ENCODE data around the gene PDE4C. TPM values are rescaled to one million over a fixed set of nuclear protein-coding genes. Genes with fewer than 3 reads are reported as not detected.
A peak's percentile ranks its signal among the peaks of the same experiment; 100 is the strongest.
"Not testable (repeated sequence)": the region's sequence is repeated elsewhere in the genome, so short reads cannot be mapped to it uniquely, and the experiment has no call there.

The PDE4C gene
- total RNA-seq, 1 donor from 2014 or later: 0.28 TPM

- TF ChIP-seq EZH2 (IDR thresholded peaks at IDR 0.05) (no peak), EZH2phosphoT487 (IDR thresholded peaks at IDR 0.05) (no peak)
- TF ChIP-seq, protein P1, sequence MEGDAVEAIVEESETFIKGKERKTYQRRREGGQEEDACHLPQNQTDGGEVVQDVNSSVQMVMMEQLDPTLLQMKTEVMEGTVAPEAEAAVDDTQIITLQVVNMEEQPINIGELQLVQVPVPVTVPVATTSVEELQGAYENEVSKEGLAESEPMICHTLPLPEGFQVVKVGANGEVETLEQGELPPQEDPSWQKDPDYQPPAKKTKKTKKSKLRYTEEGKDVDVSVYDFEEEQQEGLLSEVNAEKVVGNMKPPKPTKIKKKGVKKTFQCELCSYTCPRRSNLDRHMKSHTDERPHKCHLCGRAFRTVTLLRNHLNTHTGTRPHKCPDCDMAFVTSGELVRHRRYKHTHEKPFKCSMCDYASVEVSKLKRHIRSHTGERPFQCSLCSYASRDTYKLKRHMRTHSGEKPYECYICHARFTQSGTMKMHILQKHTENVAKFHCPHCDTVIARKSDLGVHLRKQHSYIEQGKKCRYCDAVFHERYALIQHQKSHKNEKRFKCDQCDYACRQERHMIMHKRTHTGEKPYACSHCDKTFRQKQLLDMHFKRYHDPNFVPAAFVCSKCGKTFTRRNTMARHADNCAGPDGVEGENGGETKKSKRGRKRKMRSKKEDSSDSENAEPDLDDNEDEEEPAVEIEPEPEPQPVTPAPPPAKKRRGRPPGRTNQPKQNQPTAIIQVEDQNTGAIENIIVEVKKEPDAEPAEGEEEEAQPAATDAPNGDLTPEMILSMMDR (IDR thresholded peaks at IDR 0.05): no peak
- no peak overlapping the region for H3K27ac Mint-ChIP-seq
Observed at GRCh38 chr19:18216789-18217188, 9.4 kb downstream of the PDE4C start.

DNA sequence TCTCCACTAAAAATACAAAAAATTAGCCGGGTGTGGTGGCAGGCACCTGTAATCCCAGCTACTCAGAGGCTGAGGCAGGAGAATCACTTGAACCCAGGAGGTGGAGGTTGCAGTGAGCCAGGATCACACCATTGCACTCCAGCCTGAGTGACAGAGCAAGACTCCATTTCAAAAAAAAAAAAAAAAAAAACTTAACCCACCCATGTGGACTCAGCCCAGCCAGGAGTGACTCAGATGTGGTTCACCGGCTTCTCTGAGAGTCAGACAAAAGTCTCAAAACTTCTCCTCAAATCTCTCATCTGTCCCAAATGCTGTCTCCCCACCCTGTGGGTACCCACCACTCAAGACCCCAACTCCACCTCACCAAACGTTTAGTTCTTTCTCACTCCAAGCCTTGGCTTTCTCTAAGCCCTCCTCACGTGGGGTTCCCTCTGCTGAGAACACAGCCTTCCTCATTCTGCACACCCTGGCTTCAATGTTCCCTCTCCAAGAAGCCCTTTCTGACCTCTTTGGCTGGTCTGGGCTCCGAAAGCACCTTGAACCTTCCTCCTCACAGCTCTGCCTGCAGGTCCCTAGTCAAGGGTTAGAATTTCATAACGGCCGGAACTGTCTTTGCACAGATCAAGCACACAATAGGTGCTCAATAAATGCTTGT is 11.3 kb downstream of the PDE4C start:
- DNase-seq (ENCODE audit: low spot score): no peak
- Histone ChIP-seq H3F3A (ENCODE audit: low read depth) (no peaks in the 10 kb centered on the region), H3K27me3 (peaks cover 6% of the 10 kb centered on the region), H2AFZ (replicated peaks) (no peak overlapping the region), H3K27ac (no peak overlapping the region), H3K4me1 (no peaks in the 10 kb centered on the region), H4K20me1 (ENCODE audit: low read depth) (peaks cover 2% of the 10 kb centered on the region), H3K79me2 (ENCODE audit: low read depth) (no peaks in the 10 kb centered on the region), H3K4me3 (no peak overlapping the region), H3K4me2 (no peak overlapping the region), H3K36me3 (no peaks in the 10 kb centered on the region), H3K9ac (no peak overlapping the region), H3K9me3 (ENCODE audit: low read depth) (no peaks in the 10 kb centered on the region)
- H3K27ac Mint-ChIP-seq: no peak overlapping the region
- H3K27me3 Mint-ChIP-seq (ENCODE audit: insufficient read depth, low read depth): peaks cover 21% of the 10 kb centered on the region
- peak overlapping the region; percentile 16 for H3K4me3 Mint-ChIP-seq
- peaks cover 5% of the 10 kb centered on the region for H3K4me1 Mint-ChIP-seq
- H3K9me3 Mint-ChIP-seq: no peaks in the 10 kb centered on the region
- H3K36me3 Mint-ChIP-seq: no peaks in the 10 kb centered on the region
- TF ChIP-seq EZH2 (IDR thresholded peaks at IDR 0.05) (no peak), EZH2phosphoT487 (IDR thresholded peaks at IDR 0.05) (no peak)
- TF ChIP-seq, protein P1 (IDR thresholded peaks at IDR 0.05): no peak

More at GRCh38 chr19:18216789-18217188, 9.4 kb downstream of the PDE4C start:
- H3K4me2 ChIP-seq: no peak overlapping the region
- H3K9me3 ChIP-seq (ENCODE audit: low read depth): no peaks in the 10 kb centered on the region
- no peaks in the 10 kb centered on the region for H3K79me2 ChIP-seq (ENCODE audit: low read depth)
- no peaks in the 10 kb centered on the region for H3K9me3 Mint-ChIP-seq
- H3K4me3 ChIP-seq: no peak overlapping the region
- H3K9ac ChIP-seq: no peak overlapping the region
- no peaks in the 10 kb centered on the region for H3K36me3 Mint-ChIP-seq
- H3K4me3 Mint-ChIP-seq: no peak overlapping the region
- H3K27ac ChIP-seq: no peak overlapping the region
- peaks cover 2% of the 10 kb centered on the region for H3F3A ChIP-seq (ENCODE audit: low read depth)
- peaks cover 3% of the 10 kb centered on the region for H4K20me1 ChIP-seq (ENCODE audit: low read depth)
- H3K27me3 ChIP-seq: peaks cover 25% of the 10 kb centered on the region
- no peaks in the 10 kb centered on the region for H3K4me1 ChIP-seq
- H3K36me3 ChIP-seq: no peaks in the 10 kb centered on the region
- DNase-seq (ENCODE audit: low spot score): no peak
- peaks cover 27% of the 10 kb centered on the region for H3K27me3 Mint-ChIP-seq (ENCODE audit: insufficient read depth, low read depth)
- H3K4me1 Mint-ChIP-seq: peaks cover 8% of the 10 kb centered on the region
- no peak overlapping the region for H2AFZ ChIP-seq (replicated peaks)

DNA sequence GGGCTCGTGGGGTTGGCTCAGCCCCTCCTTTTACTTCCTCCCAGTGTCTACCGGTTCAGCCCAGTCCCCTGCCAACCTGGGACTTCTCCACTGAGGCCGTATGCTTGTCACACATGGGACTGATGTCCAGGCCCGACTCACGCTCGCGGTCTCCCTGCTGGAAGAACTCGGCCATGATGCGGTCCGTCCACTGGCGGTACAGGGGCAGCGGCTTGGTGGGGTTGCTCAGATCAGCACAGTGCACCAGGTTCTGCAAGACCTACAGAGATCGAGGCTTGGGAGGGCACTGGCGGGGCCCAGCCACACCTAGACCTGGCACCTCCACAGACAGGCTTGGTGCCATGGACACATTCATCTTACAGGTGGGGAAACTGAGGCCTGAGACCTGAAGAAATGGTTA is 14.6 kb downstream of the PDE4C start:
- no peak overlapping the region for H3K4me3 ChIP-seq
- no peaks in the 10 kb centered on the region for H3K79me2 ChIP-seq (ENCODE audit: low read depth)
- no peak for DNase-seq (ENCODE audit: low spot score)
- H3K27me3 ChIP-seq: no peaks in the 10 kb centered on the region
- H3F3A ChIP-seq (ENCODE audit: low read depth): peaks cover 4% of the 10 kb centered on the region
- Mint-ChIP-seq H3K4me3 (no peak overlapping the region), H3K4me1 (peaks cover 9% of the 10 kb centered on the region), H3K9me3 (no peaks in the 10 kb centered on the region), H3K27me3 (ENCODE audit: insufficient read depth, low read depth) (peaks cover 17% of the 10 kb centered on the region), H3K36me3 (no peaks in the 10 kb centered on the region), H3K27ac (no peak overlapping the region)
- H3K9me3 ChIP-seq (ENCODE audit: low read depth): no peaks in the 10 kb centered on the region
- H3K27ac ChIP-seq: no peak overlapping the region
- no peaks in the 10 kb centered on the region for H4K20me1 ChIP-seq (ENCODE audit: low read depth)
- H3K36me3 ChIP-seq: no peaks in the 10 kb centered on the region
- H3K9ac ChIP-seq: no peak overlapping the region
- no peaks in the 10 kb centered on the region for H3K4me1 ChIP-seq
- H3K4me2 ChIP-seq: no peak overlapping the region
- TF ChIP-seq, protein P1 (IDR thresholded peaks at IDR 0.05): no peak
- TF ChIP-seq EZH2 (IDR thresholded peaks at IDR 0.05) (no peak), EZH2phosphoT487 (IDR thresholded peaks at IDR 0.05) (no peak)
- H2AFZ ChIP-seq (replicated peaks): no peak overlapping the region

DNA sequence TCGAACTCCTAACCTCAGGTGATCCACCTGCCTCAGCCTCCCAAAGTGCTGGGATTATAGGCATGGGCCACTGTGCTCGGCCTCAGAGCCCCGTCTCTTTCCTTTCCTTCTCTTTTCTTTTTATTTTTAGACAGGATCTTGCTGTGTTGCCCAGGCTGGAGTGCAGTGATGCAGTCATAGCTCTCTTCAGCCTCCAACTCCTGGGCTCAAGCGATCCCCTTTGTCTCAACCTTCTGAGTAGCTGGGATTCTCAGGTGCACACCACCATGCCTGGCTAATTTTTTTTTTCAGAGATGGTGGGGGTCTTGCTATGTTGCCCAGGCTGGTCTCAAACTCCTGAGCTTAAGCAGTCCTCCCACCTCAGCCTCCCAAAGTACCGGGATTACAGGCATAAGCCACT is 16.3 kb downstream of the PDE4C start:
- not testable (repeated sequence) for DNase-seq (ENCODE audit: low spot score); H3K4me1 ChIP-seq; H3K4me3 ChIP-seq; H3K27ac Mint-ChIP-seq; H3K9me3 Mint-ChIP-seq; H3K36me3 ChIP-seq; H3K79me2 ChIP-seq (ENCODE audit: low read depth); H3K36me3 Mint-ChIP-seq; H3K27ac ChIP-seq; H3K27me3 ChIP-seq; H3K9me3 ChIP-seq (ENCODE audit: low read depth); H2AFZ ChIP-seq (replicated peaks); H3K4me3 Mint-ChIP-seq; H3K9ac ChIP-seq; H3K4me2 ChIP-seq; H4K20me1 ChIP-seq (ENCODE audit: low read depth)
- peaks cover 19% of the 10 kb centered on the region for H3K4me1 Mint-ChIP-seq
- H3F3A ChIP-seq (ENCODE audit: low read depth): peaks cover 18% of the 10 kb centered on the region
- H3K27me3 Mint-ChIP-seq (ENCODE audit: insufficient read depth, low read depth): peaks cover 10% of the 10 kb centered on the region
